Activated CD8-positive, alpha-beta T cell treated with anti-CD3 and anti-CD28 coated beads for 36 hours (primary cell): ENCODE results near the gene ADD3. TPM values are rescaled to one million over a fixed set of nuclear protein-coding genes. Genes with fewer than 3 reads are reported as not detected.

ENCODE experiments used
- ATAC-seq: fragments of 200-7000 bp; cut with Tn5 transposase; one replicate; pipeline ENCODE4 v1.10.0; 2021; ENCODE audit warnings: mild to moderate bottlenecking, moderate library complexity
- CTCF ChIA-PET: fragments of 350-600 bp; sonication (Branson Sonifier 250); formaldehyde crosslinking; loops from one replicate; lab custom pipeline; 2021; ENCODE audit warnings: antibody characterized with exemption; lab: Charles Lee
- POLR2A ChIA-PET: fragments of 350-600 bp; sonication (Branson Sonifier 250); formaldehyde crosslinking; loops from one replicate; lab custom pipeline; 2021; ENCODE audit warnings: antibody characterized with exemption; lab: Charles Lee
- DNase-seq: peaks from one replicate; pipeline ENCODE4 v3.0.0-alpha.2; 2020
- H3K27ac Mint-ChIP-seq: one replicate; pipeline ENCODE4 v1.8.0; 2021; ENCODE audit warnings: mild to moderate bottlenecking, mixed read lengths
- H3K27me3 Mint-ChIP-seq: one replicate; pipeline ENCODE4 v1.8.0; 2021; ENCODE audit warnings: mixed read lengths
- H3K36me3 Mint-ChIP-seq: one replicate; pipeline ENCODE4 v1.8.0; 2021; ENCODE audit warnings: low read depth, mixed read lengths
- H3K4me1 Mint-ChIP-seq: one replicate; pipeline ENCODE4 v1.8.0; 2021; ENCODE audit warnings: low read depth, mixed read lengths
- H3K4me3 Mint-ChIP-seq: one replicate; pipeline ENCODE4 v1.8.0; 2021; ENCODE audit warnings: mild to moderate bottlenecking, moderate library complexity, mixed read lengths
- H3K9me3 Mint-ChIP-seq: one replicate; pipeline ENCODE4 v1.8.0; 2021; ENCODE audit warnings: mixed read lengths
- CTCF ChIP-seq: fragments of 200-600 bp; IDR thresholded peaks from one replicate; pipeline ENCODE4 v1.8.0; 2022; ENCODE audit warnings: antibody characterized with exemption, mild to moderate bottlenecking
- intact Hi-C: fragments of 100-400 bp; cut with micrococcal nuclease; formaldehyde crosslinking; loops from one replicate; pipeline ENCODE4 v1.10.0; 2022
- total RNA-seq, 2 experiments: library from RNA; stranded (reverse); gene quantifications; one replicate each; pipeline ENCODE4 v1.2.3, GENCODE V29; 2021

Gene ADD3
- total RNA-seq, 2 experiments from 2014 or later, result 66.8 to 77.0 TPM

- Mint-ChIP-seq H3K9me3 (no peaks in the 10 kb centered on the region), H3K36me3 (no peaks in the 10 kb centered on the region), H3K27me3 (peaks cover 78% of the 10 kb centered on the region), H3K4me3 (no peak overlapping the region), H3K27ac (no peak overlapping the region), H3K4me1 (peaks cover 19% of the 10 kb centered on the region)
- ATAC-seq (no peak), DNase-seq (no peak)
- CTCF ChIA-PET, result interaction anchor here (1.0 to 1.1 kb wide), 4 partner anchors 10 to 167 kb away, joined by 3 to 5 read pairs (median 3); no protein-coding TSS in a partner anchor
- POLR2A ChIA-PET, result interaction anchor here (1.0 to 1.1 kb wide), 2 partner anchors 9 to 38 kb away, joined by 3 read pairs; no protein-coding TSS in a partner anchor
- intact Hi-C loops, result loop anchor here (5.0 kb wide), 1 partner anchor 49 kb away; the partner anchor contains the start of gene MXI1
- TF ChIP-seq CTCF, result no peak
These were observed 150.5 kb downstream of the ADD3 start for GRCh38 chr10:110158051-110159005.

GRCh38 chr10:110160081-110160480, 152.3 kb downstream of the ADD3 start:
- ATAC-seq, result no peak
- Mint-ChIP-seq H3K27ac (no peak overlapping the region), H3K4me1 (peaks cover 19% of the 10 kb centered on the region), H3K9me3 (no peaks in the 10 kb centered on the region), H3K4me3 (no peak overlapping the region), H3K27me3 (peaks cover 75% of the 10 kb centered on the region), H3K36me3 (no peaks in the 10 kb centered on the region)
- no peak for DNase-seq
- intact Hi-C loops, result no loop called here
- no peak for TF ChIP-seq CTCF
- POLR2A ChIA-PET, result no interaction called here
- CTCF ChIA-PET, result interaction anchor here (0.9 to 1.3 kb wide), 2 partner anchors 12 to 119 kb away, joined by 3 read pairs; no protein-coding TSS in a partner anchor

- peaks cover 21% of the 10 kb centered on the region for H3K4me1 Mint-ChIP-seq
- DNase-seq (no peak), ATAC-seq (no peak)
- ChIA-PET POLR2A (no interaction called here), CTCF (interaction anchor here (0.9 to 1.3 kb wide), 2 partner anchors 13 to 119 kb away, joined by 3 read pairs; no protein-coding TSS in a partner anchor)
- intact Hi-C loops, result no loop called here
- peaks cover 76% of the 10 kb centered on the region for H3K27me3 Mint-ChIP-seq
- H3K36me3 Mint-ChIP-seq, result no peaks in the 10 kb centered on the region
- H3K4me3 Mint-ChIP-seq, result no peak overlapping the region
- no peak overlapping the region for H3K27ac Mint-ChIP-seq
- no peak for TF ChIP-seq CTCF
- no peaks in the 10 kb centered on the region for H3K9me3 Mint-ChIP-seq
These were observed 152.7 kb downstream of the ADD3 start for GRCh38 chr10:110160522-110160921.

GRCh38 chr10:110162741-110163145, 155.0 kb downstream of the ADD3 start:
- Mint-ChIP-seq H3K36me3 (no peaks in the 10 kb centered on the region), H3K9me3 (no peaks in the 10 kb centered on the region), H3K4me1 (peaks cover 13% of the 10 kb centered on the region), H3K27me3 (peaks cover 79% of the 10 kb centered on the region), H3K4me3 (no peak overlapping the region), H3K27ac (no peak overlapping the region)
- no peak for TF ChIP-seq CTCF
- ChIA-PET POLR2A (interaction anchor here (1.1 to 1.5 kb wide), 2 partner anchors 15 to 55 kb away, joined by 3 read pairs; no protein-coding TSS in a partner anchor), CTCF (interaction anchor here (1.0 to 5.3 kb wide), 5 partner anchors 10 to 116 kb away, joined by 3 to 20 read pairs (median 4); no protein-coding TSS in a partner anchor)
- DNase-seq, result no peak
- intact Hi-C loops, result no loop called here
- ATAC-seq, result no peak
